ENCODE measurements around the gene MACROH2A1.

- TF ChIP-seq CTCF (IDR thresholded peaks at IDR 0.05) (no peak), SMAD3 (CRISPR knock-in tag; IDR thresholded peaks at IDR 0.05; ENCODE audit: borderline replicate concordance) (no peak), PRDM15 (CRISPR knock-in tag; IDR thresholded peaks at IDR 0.05) (no peak), GRHL2 (CRISPR knock-in tag; IDR thresholded peaks at IDR 0.05; ENCODE audit: insufficient replicate concordance, severe bottlenecking) (no peak), NFYB (CRISPR knock-in tag; conservative IDR thresholded peaks at IDR 0.05; ENCODE audit: low read depth) (no peak), TEAD4 (CRISPR knock-in tag; IDR thresholded peaks at IDR 0.05) (no peak), USF2 (CRISPR knock-in tag; IDR thresholded peaks at IDR 0.05) (no peak), RORB (CRISPR knock-in tag; IDR thresholded peaks at IDR 0.05) (no peak), ESRRA (CRISPR knock-in tag; IDR thresholded peaks at IDR 0.05; ENCODE audit: borderline replicate concordance) (no peak), JUN (CRISPR knock-in tag; IDR thresholded peaks at IDR 0.05) (no peak), ZBTB43 (CRISPR knock-in tag; IDR thresholded peaks at IDR 0.05) (no peak), AFF4 (CRISPR knock-in tag; IDR thresholded peaks at IDR 0.05; ENCODE audit: borderline replicate concordance) (no peak)
Measured at GRCh38 chr5:135306557-135306956, 92.5 kb downstream of the MACROH2A1 start.
